Measurements from ENCODE around the gene SYNC. TPM values are rescaled to one million over a fixed set of nuclear protein-coding genes. Genes with fewer than 3 reads are reported as not detected.

The SYNC gene
- total RNA-seq, 1 donor from 2014 or later = 16.2 TPM

DNA sequence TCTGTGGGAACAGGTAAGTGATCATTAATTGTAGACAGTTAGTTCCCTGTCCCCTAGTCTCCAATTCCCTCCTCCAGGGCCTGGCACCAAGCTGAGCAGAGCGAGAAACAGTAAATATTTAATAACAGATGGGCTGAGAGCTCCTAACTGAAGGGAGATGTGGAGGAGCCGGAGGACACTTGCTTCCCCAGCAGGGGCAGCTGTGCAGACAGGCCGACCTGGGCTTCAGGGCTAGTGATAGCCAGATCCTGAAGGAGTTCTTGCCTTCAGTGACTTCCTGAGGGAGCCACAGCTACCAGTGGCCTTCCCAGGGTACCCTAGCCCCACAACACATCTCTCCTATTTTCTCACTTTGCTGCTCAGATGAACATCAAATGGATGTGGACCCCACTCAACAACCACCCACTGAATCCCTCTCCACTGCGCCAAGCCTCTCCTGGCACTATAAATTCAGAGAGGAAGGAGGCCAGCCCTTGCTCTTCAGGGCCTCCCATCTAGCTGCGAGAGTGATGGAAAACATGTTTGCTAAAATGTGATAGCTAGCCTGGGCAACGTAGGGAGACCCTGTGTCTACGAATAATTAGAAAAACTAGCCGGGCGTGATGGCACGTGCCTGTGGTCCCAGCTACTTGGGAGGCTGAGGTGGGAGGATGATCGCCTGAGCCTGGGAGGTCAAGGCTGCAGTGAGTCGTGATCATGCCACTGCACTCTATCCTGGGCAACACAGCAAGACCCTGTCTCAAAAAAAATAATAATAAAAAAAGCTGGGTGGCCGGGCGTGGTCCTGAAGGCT, 26.9 kb upstream of the SYNC start:
- DNase-seq = no peak
- Histone ChIP-seq H3K4me3 (no peak overlapping the region), H3K27ac (replicated peaks) (no peak overlapping the region), H3K4me1 (peaks cover 14% of the 10 kb centered on the region), H3K36me3 (no peaks in the 10 kb centered on the region), H3K27me3 (ENCODE audit: low read depth) (no peaks in the 10 kb centered on the region), H3K9me3 (replicated peaks) (no peaks in the 10 kb centered on the region)
- intact Hi-C loops (cut with micrococcal nuclease) = no loop called here
- TF ChIP-seq, protein P1, sequence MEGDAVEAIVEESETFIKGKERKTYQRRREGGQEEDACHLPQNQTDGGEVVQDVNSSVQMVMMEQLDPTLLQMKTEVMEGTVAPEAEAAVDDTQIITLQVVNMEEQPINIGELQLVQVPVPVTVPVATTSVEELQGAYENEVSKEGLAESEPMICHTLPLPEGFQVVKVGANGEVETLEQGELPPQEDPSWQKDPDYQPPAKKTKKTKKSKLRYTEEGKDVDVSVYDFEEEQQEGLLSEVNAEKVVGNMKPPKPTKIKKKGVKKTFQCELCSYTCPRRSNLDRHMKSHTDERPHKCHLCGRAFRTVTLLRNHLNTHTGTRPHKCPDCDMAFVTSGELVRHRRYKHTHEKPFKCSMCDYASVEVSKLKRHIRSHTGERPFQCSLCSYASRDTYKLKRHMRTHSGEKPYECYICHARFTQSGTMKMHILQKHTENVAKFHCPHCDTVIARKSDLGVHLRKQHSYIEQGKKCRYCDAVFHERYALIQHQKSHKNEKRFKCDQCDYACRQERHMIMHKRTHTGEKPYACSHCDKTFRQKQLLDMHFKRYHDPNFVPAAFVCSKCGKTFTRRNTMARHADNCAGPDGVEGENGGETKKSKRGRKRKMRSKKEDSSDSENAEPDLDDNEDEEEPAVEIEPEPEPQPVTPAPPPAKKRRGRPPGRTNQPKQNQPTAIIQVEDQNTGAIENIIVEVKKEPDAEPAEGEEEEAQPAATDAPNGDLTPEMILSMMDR (IDR thresholded peaks at IDR 0.05; ENCODE audit: borderline replicate concordance) = no peak

DNA sequence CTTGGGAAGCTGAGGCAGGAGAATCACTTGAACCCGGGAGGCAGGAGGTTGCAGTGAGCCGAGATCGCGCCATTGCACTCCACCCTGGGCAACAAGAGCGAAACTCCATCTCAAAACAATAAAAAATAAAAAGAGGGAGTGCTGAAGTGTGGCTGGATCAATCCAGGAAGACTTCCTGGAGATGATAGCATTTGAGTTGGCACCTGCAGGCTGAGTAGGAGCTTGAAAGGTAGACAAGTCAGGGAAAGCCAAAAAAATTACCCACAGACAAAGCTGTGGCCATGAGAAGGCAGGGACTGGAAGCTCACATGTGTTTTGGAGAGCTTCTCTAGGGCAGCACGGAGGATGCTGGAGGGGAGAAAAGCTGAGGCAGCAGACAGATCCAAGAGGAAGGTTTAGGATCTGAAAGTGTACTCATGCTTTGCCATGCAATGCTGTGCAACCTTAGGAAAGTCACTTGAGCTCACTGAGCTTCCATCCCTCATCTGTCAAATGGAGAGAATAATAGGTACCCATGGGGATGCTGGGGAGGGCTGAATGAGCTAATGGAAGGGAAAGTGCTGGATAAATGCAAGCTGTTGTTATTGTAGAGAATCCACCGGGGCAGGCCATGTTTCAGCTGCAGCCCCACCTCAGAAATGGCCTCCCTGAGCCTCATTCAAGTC, 26.0 kb upstream of the SYNC start:
- H3K27me3 ChIP-seq (ENCODE audit: low read depth) = no peaks in the 10 kb centered on the region
- no peak for DNase-seq
- no peak overlapping the region for H3K4me3 ChIP-seq
- peaks cover 15% of the 10 kb centered on the region for H3K4me1 ChIP-seq
- no peaks in the 10 kb centered on the region for H3K9me3 ChIP-seq (replicated peaks)
- intact Hi-C loops (cut with micrococcal nuclease) = no loop called here
- TF ChIP-seq, protein P1 (IDR thresholded peaks at IDR 0.05; ENCODE audit: borderline replicate concordance) = no peak
- H3K27ac ChIP-seq (replicated peaks) = no peak overlapping the region
- H3K36me3 ChIP-seq = no peaks in the 10 kb centered on the region

DNA sequence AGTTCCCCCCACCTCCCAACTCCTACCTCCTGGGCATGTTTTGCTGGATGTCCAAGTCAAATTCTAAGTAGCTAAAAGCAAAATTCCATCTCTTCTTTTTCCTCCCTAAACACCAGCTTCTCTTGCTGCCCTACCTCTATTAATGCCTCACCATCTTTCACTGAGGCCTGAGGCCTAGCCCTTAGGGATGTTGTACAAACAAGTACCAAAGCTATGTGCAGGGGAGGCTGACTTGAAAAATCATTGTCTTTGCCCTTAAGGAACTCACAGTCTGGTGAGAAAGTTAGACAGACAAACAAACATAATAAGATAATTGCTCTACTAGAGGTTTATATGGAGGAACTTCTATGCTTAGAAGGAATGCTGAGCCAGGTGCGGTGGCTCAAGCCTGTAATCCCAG, 25.3 kb upstream of the SYNC start:
- Histone ChIP-seq H3K9me3 (replicated peaks) (no peaks in the 10 kb centered on the region), H3K4me3 (no peak overlapping the region)
- intact Hi-C loops (cut with micrococcal nuclease) = no loop called here

DNA sequence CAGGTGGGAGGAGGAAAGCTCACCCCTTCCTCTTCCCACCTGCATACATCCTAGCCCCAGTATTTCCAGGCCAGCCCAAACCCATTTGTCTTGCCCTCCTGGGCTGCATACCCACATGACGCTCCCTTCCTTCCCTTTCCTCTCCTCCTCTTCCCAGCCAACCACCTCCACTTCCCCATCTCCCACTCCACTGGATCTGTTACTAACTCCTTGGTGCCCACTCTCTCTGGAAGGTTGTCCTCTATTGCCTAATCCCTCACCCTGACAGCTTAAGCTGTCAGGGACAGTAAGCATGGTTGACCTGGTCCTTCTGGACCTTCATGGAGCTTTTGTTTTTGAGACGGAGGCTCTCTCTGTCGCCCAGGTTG, 23.0 kb upstream of the SYNC start:
- H3K36me3 ChIP-seq = no peaks in the 10 kb centered on the region
- H3K4me1 ChIP-seq = peaks cover 15% of the 10 kb centered on the region
- no peaks in the 10 kb centered on the region for H3K9me3 ChIP-seq (replicated peaks)
- H3K27me3 ChIP-seq (ENCODE audit: low read depth) = no peaks in the 10 kb centered on the region
- no peak for DNase-seq
- intact Hi-C loops (cut with micrococcal nuclease) = no loop called here
- TF ChIP-seq, protein P1 (IDR thresholded peaks at IDR 0.05; ENCODE audit: borderline replicate concordance) = no peak
- H3K27ac ChIP-seq (replicated peaks) = no peak overlapping the region
- no peak overlapping the region for H3K4me3 ChIP-seq

More for the DNA sequence above, 25.3 kb upstream of the SYNC start:
- Histone ChIP-seq H3K27ac (replicated peaks) (no peak overlapping the region), H3K36me3 (no peaks in the 10 kb centered on the region), H3K27me3 (ENCODE audit: low read depth) (no peaks in the 10 kb centered on the region), H3K4me1 (peaks cover 15% of the 10 kb centered on the region)
- TF ChIP-seq, protein P1 (IDR thresholded peaks at IDR 0.05; ENCODE audit: borderline replicate concordance) = no peak
- no peak for DNase-seq

DNA sequence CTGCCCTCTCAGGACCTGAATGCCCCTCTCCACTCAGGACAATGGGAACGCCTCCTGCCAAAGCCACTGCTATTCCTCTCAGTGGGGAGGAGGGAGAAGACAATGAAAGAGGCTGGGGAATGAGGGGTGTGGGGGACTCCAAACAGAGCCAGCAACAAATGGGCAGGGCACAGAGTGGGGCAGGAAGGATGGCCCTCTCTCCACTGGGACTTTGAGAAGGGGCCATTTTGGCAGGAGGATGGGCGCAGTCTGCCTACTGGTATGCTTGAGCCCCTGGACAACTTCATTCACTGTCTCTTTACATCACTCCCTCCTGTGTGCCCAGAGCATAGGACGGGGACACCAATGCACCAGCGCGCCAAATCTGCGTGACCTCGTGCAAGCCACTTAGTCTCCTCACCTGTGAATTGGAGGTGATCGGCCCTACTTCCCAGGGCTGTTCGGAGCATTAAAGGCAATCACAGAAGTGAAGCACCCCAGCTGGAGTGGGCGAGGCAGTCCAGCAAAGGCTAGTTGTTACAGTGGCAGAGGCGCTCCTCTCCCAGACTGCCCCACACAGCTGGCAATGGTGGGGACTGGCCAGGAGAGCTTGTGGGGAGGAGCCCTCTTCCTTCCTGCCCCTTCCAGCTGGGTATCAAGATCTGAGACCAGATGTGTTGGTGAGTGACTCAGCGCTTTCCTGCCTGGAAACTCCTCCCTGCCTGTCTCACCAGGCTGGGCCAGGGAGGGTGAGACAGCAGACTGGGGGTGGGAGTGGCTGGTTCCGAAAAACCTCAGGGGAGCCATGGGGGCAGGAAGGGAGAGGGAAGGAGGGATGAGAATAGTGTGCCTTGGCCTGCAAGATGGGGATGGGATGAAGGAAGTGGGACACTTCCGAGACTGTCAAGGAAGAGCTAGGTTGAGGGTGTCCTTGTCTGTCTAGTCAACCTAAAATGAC, 22.4 kb upstream of the SYNC start:
- TF ChIP-seq, protein P1 (IDR thresholded peaks at IDR 0.05; ENCODE audit: borderline replicate concordance) = no peak
- intact Hi-C loops (cut with micrococcal nuclease) = no loop called here
- H3K9me3 ChIP-seq (replicated peaks) = no peaks in the 10 kb centered on the region
- H3K36me3 ChIP-seq = no peaks in the 10 kb centered on the region
- peak; percentile 46 for DNase-seq
- peak overlapping the region; percentile 23 for H3K27ac ChIP-seq (replicated peaks)
- H3K27me3 ChIP-seq (ENCODE audit: low read depth) = no peaks in the 10 kb centered on the region
- no peak overlapping the region for H3K4me3 ChIP-seq
- H3K4me1 ChIP-seq = peaks cover 15% of the 10 kb centered on the region

All from left ventricle myocardium inferior (tissue), 1 donor.